HL-60/S4 treated with phorbol 12-myristate 13-acetate at 8.2 ng/mL for 4 days and 3 days (cell line): Measurements from ENCODE around the gene PCDH17.

Experiments used
- in situ Hi-C: fragments of 300-500 bp; cut with MboI; formaldehyde crosslinking; loops from 2 replicates; pipeline ENCODE4 v1.15.0; 2022; ENCODE audit warnings: low sequenced_read_pairs

Gene PCDH17

DNA sequence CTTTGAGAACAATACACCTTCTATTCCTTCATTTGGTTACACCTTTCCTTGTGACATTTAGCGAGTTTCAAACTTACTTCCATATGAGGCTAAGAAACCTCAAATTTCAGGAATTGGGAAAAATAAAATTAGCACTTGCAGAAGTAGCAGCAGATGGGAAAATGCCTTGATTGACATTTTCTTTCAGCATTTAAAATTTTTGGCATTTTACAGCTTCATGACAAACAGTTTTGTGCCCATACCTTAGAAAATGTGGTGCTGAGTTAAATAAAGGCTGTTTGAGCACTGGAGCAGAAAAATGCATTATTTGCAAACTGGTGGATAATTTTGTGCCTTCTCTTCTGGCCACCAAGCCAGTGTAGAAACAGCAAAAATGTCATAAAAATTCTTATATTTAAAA lies 95.4 kb downstream of the PCDH17 start:
- in situ Hi-C loops = no loop called here

DNA sequence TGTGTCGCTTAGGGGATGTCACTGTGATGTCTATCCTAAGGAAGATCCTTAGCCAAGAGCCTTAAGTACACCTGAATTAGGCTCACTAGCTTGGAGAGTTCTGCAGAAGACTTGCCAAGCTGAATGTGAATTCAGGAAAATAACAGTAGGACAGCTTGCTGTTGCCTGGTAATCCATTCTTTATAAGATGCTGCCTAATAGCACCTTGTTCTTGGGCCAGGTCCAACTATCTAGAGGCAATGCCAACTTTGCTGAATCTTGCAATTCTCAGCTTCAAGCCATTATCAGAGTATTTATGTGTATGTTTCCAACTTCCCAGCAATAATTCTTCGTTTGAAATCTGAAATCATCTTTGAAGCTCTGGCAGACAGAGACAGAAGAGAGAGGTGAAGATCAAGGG lies 102.8 kb downstream of the PCDH17 start:
- in situ Hi-C loops = no loop called here

DNA sequence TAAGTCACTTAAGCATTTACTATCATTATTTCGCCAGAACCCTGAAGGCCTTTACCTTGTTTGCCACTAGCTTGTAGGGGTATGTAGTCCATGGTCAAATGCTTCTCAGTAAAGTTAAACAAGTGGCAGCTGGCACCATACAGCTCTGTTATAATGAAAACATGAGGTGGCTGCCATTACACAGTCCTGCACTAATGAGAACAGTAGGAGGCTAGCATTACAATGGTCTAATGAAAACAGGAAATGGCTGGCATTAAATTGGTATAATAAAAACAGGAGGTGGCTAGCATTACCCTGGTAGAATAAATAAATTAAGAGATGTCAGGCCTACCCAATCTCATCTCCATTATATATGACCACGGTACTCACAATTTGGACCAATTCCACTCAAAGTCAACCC lies 107.5 kb downstream of the PCDH17 start:
- in situ Hi-C loops = no loop called here

DNA sequence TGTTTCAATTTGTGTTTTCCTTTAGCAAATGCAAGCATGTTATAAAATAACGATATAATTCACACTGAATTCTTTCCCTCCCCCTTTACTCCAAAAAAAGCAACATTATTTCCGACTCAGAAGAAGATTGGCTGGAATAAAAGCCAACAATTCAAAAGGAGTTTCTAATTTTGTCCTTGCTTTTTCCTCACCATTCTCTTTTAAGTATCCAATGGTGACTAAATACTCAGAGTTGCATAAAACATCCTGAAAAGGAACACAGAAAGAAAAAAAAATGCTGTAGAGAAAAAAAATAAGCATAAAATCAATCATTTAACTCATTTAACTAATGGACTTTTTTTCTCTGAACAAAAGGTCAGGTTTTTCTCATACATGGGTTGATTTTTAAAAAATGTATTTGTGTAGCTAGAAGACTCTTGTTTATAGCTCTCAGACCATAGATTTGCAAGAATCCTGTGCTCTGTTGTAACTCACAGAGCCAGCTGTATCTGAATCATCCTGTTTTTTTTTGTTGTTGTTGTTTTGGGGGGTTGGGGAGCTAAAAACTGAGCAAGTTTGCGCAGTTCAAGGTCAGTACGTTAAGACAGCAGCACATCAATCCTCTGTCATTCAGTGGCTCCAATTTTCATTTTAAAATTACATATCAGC lies 108.1 kb downstream of the PCDH17 start:
- in situ Hi-C loops = no loop called here

DNA sequence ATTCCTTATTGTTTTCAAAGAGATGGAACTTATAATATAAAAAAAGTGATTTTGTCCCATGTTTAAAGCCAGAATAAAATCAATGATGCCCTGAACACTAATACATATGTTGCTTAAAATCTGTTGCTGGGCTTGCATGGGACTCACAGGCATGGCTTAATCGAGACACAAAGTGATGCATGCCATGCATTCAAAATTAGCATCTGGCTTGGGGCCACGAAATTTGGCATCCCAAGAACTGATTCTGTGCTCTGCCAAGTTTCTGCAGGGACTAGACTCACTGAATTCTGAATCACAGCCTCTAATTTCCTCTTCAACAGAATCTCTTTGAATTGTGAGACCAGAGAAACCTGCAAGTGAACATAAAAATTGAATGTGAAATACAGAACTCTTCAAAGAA lies 109.2 kb downstream of the PCDH17 start:
- in situ Hi-C loops = no loop called here

DNA sequence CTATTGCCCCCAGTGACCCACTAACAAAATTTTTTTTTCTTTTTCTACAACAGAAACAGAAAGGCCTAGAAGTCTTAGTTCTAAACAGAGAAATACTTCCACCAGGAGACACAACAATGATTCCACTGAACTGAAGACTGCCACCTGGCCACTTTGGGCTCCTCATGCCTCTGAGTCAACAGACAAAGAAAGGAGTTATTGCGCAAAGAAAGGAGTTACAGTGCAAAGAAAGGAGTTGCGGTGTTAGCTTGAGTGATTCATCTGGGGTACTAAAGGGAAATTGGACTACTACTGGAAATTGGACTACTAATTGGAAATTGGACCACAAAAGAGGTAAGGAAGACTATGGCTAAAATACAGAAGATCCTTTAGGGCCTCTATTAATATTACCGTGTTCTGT lies 116.6 kb downstream of the PCDH17 start:
- in situ Hi-C loops = no loop called here

DNA sequence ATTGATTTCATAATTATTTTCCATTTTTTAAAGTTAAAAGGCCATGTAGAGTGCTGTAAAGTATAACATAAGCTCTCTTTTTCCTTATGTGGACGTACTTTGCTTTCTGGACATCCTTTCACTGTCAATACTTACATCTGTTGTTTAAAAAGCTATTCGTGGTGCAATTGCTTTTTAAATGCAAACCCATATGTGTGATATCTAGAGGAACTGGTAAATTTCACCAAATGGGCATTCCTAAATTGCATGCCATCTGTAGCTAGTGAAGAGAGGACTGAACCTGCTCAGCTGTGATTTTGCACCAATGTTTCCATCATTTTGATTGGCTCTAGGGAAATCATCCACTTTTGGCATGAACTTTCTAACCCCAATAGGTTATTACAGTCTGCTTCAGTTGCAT lies 129.4 kb downstream of the PCDH17 start:
- in situ Hi-C loops = no loop called here

DNA sequence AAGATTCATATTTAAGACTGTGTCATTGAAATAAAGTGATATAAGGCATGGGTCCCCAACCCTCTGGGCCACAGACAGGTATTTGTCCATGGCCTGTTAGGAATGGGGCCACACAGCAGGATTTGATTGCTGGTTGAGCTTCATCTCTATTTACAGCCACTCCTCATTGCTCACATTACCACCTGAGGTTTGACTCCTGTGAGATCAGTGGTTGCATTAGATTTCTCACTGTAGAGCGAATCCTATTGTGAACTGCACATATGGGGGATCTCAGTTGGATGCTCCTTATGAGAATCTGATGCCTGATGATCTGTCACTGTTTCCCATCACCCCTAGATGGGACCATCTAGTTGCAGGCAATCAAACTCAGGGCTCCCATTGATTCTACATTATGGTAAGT lies 132.1 kb downstream of the PCDH17 start:
- in situ Hi-C loops = no loop called here
